K562 (cell line): Measurements from ENCODE around the gene ASCL2. TPM values are rescaled to one million over a fixed set of nuclear protein-coding genes. Genes with fewer than 3 reads are reported as not detected.

ENCODE experiments used
- ATAC-seq: fragments of 200-7000 bp; cut with Tn5 transposase; 3 replicates; pipeline ENCODE4 v1.9.1; 2020; ENCODE audit warnings: moderate library complexity
- BruUV-seq: library from RNA; stranded (reverse); fragments of 400-500 nt; replicated peaks from 2 replicates; lab custom pipeline; 2021; lab: Mats Ljungman, UMichigan
- CTCF ChIA-PET: fragments of 300-600 bp; formaldehyde crosslinking; extraction: SDS; loops from one replicate; lab custom pipeline; 2021; ENCODE audit warnings: low intra/inter-chr PET ratio; lab: Yijun Ruan, JAX
- POLR2A ChIA-PET: fragments of 300-600, 350-650 bp; sonication (Branson Sonifier 250); formaldehyde crosslinking; extraction: SDS; loops from one replicate; lab custom pipeline; 2021; ENCODE audit warnings: antibody characterized with exemption, inconsistent platforms; lab: Yijun Ruan, JAX
- DNase-seq, 4 experiments: peaks; one replicate each; pipeline versions ENCODE4 v3.0.0 to v3.0.0-alpha.2; 2011 to 2018; ENCODE audit warnings: low spot score in 3 of 4, mixed read lengths in 3 of 4; ENCODE audit errors: extremely low read depth in 1 of 4
- FAIRE-seq: peaks from 2 replicates; lab custom pipeline; 2011; peaks lifted over from hg19 to GRCh38; lab: Jason Lieb, UNC
- H2AFZ ChIP-seq: 2 replicates; pipeline ENCODE4 v1.6.0; 2011; ENCODE audit warnings: low read depth, low read length, control low read depth, inconsistent platforms
- H3K27ac ChIP-seq: fragments of 200-600 bp; 3 replicates; pipeline ENCODE4 v1.8.0; 2011; ENCODE audit warnings: low read depth, mild to moderate bottlenecking, control low read depth, inconsistent platforms, low read length, moderate library complexity, mixed read lengths; ENCODE audit errors: extremely low read depth
- H3K27me3 ChIP-seq, 2 experiments: fragments of 300-600 bp in 1 of 2; 2 replicates in 1 of 2; 3 replicates in 1 of 2; pipeline versions ENCODE4 v1.6.0 to v1.8.0; 2011; ENCODE audit warnings: inconsistent platforms in 2 of 2, low read length in 2 of 2, mild to moderate bottlenecking in 1 of 2, mixed read lengths in 1 of 2, moderate library complexity in 1 of 2; ENCODE audit not compliant: control insufficient read depth in 2 of 2, insufficient read depth in 2 of 2
- H3K36me3 ChIP-seq: fragments of 300-600 bp; 3 replicates; pipeline ENCODE4 v1.8.0; 2011; ENCODE audit warnings: mild to moderate bottlenecking, low read length, inconsistent platforms; ENCODE audit not compliant: control insufficient read depth, insufficient read depth
- H3K4me1 ChIP-seq, 2 experiments: fragments of 200-600 bp in 1 of 2; replicated peaks in 1 of 2; 2 replicates in 1 of 2; 3 replicates in 1 of 2; pipeline versions ENCODE4 v1.5.1 to v1.8.0; 2011; ENCODE audit warnings: inconsistent platforms in 2 of 2, low read length in 2 of 2, mild to moderate bottlenecking in 1 of 2, mixed read lengths in 1 of 2, moderate library complexity in 1 of 2; ENCODE audit not compliant: control insufficient read depth in 2 of 2, insufficient read depth in 2 of 2
- H3K4me2 ChIP-seq: 2 replicates; pipeline ENCODE4 v1.6.1; 2011; ENCODE audit warnings: low read length, control low read depth, inconsistent platforms, mixed read lengths; ENCODE audit not compliant: insufficient read depth
- H3K4me3 ChIP-seq: fragments of 200-600 bp; sonication (generic), shearing (Covaris generic); 2 replicates; pipeline ENCODE4 v1.5.1; 2016; ENCODE audit warnings: control low read depth, inconsistent platforms
- H3K79me2 ChIP-seq: fragments of 200-600 bp; 3 replicates; pipeline ENCODE4 v1.8.0; 2011; ENCODE audit warnings: low read length, inconsistent platforms; ENCODE audit not compliant: control insufficient read depth, insufficient read depth
- H3K9ac ChIP-seq, 2 experiments: 2 replicates each; pipeline versions ENCODE4 v1.6.0 to v1.6.1; 2011; ENCODE audit warnings: low read depth in 2 of 2, low read length in 2 of 2, control low read depth in 1 of 2, inconsistent platforms in 1 of 2, mild to moderate bottlenecking in 1 of 2, mixed read lengths in 1 of 2; ENCODE audit not compliant: insufficient read depth in 1 of 2
- H3K9me1 ChIP-seq: one replicate; pipeline ENCODE4 v1.6.0; 2011; ENCODE audit warnings: inconsistent platforms, mild to moderate bottlenecking, low read length, moderate library complexity; ENCODE audit not compliant: control insufficient read depth, insufficient read depth
- H3K9me3 ChIP-seq: replicated peaks from 2 replicates; pipeline ENCODE4 v1.5.1; 2011; ENCODE audit warnings: low read depth, low read length, inconsistent platforms; ENCODE audit not compliant: control insufficient read depth, insufficient read depth
- H4K20me1 ChIP-seq: replicated peaks from 2 replicates; pipeline ENCODE4 v1.6.1; 2011; ENCODE audit warnings: low read length, inconsistent platforms, mixed read lengths; ENCODE audit not compliant: control insufficient read depth, insufficient read depth
- ADNP ChIP-seq: fragments of 200-800 bp; sonication (Bioruptor generic); IDR thresholded peaks from 2 replicates; pipeline ENCODE4 v1.6.1; 2016; ENCODE audit warnings: missing genetic modification characterization, missing compliant biosample characterization
- CREBBP ChIP-seq: IDR thresholded peaks from one replicate; pipeline ENCODE4 v1.6.1; 2012; ENCODE audit warnings: low read depth, mild to moderate bottlenecking, control low read depth, inconsistent platforms, low read length
- EGR1 ChIP-seq: fragments of 450-650 bp; conservative IDR thresholded peaks from 2 replicates; pipeline ENCODE4 v1.6.1; 2017; ENCODE audit warnings: mild to moderate bottlenecking
- KDM5B ChIP-seq: fragments of 200-600 bp; sonication (generic); IDR thresholded peaks from 2 replicates; pipeline ENCODE4 v1.6.1; 2012; ENCODE audit warnings: low read depth, mild to moderate bottlenecking, moderate library complexity, low read length, control low read depth, inconsistent platforms; ENCODE audit not compliant: insufficient replicate concordance
- MYBL2 ChIP-seq, 2 experiments: fragments of 450-650 bp in 1 of 2; sonication (generic) in 1 of 2; formaldehyde crosslinking in 1 of 2; IDR thresholded peaks; 2 replicates each; pipeline versions ENCODE4 v1.6.1 to v1.8.1; 2017 to 2022; ENCODE audit warnings: borderline replicate concordance in 1 of 2, inconsistent platforms in 1 of 2, low read depth in 1 of 2, mild to moderate bottlenecking in 1 of 2, missing genetic modification reagents in 1 of 2, moderate library complexity in 1 of 2
- NCOA2 ChIP-seq, 2 experiments: fragments of 450-650 bp; IDR thresholded peaks; 2 replicates each; pipeline ENCODE4 v1.6.1; 2018; ENCODE audit warnings: mild to moderate bottlenecking in 2 of 2, moderate library complexity in 1 of 2; ENCODE audit not compliant: partially characterized antibody in 2 of 2
- PHF8 ChIP-seq: fragments of 200-600 bp; sonication (generic); IDR thresholded peaks from 2 replicates; pipeline ENCODE4 v1.6.1; 2012; ENCODE audit warnings: mixed run types, mild to moderate bottlenecking, inconsistent platforms, low read length, moderate library complexity, borderline replicate concordance
- PRMT5 ChIP-seq: sonication (generic); formaldehyde crosslinking; IDR thresholded peaks from 2 replicates; pipeline ENCODE4 v1.5.0; 2020; ENCODE audit warnings: missing genetic modification reagents
- SRSF9 ChIP-seq: fragments of 200-400 bp; formaldehyde crosslinking; IDR thresholded peaks from 2 replicates; pipeline ENCODE4 v1.6.1; 2017; ENCODE audit warnings: low read depth, low read length, borderline replicate concordance
- ZNF431 ChIP-seq: sonication (generic); formaldehyde crosslinking; IDR thresholded peaks from 2 replicates; pipeline ENCODE4 v1.8.0; 2022; ENCODE audit warnings: mild to moderate bottlenecking, missing genetic modification reagents
- ZNF717 ChIP-seq: fragments of 250-450 bp; sonication (Bioruptor Pico); IDR thresholded peaks from 2 replicates; pipeline ENCODE4 v1.5.0; 2021
- WGBS: fragments of 100-300 bp; shearing (Covaris generic); methylation state at CpG from one replicate; pipeline ENCODE4 v1.1.6; 2016; ENCODE audit warnings: low coverage, mixed read lengths; ENCODE audit not compliant: insufficient coverage; ENCODE audit errors: missing lambda C conversion rate; 5-methylcytosine and 5-hydroxymethylcytosine counted together
- in situ Hi-C: fragments of 300-500 bp; cut with MboI; formaldehyde crosslinking; loops from 4 replicates; pipeline ENCODE4 v1.15.0; 2018; ENCODE audit warnings: inconsistent platforms, mixed read lengths
- intact Hi-C: fragments of 100-400 bp; cut with micrococcal nuclease; formaldehyde crosslinking; loops from 2 replicates; pipeline ENCODE4 v1.14.2; 2022
- polyA plus RNA-seq, 8 experiments: library from polyadenylated mRNA; depleted of rRNA in 4 of 8; stranded (reverse) in 5 of 8; unstranded in 3 of 8; fragments of >200 nt; fragmentation: Nextera tagmentation in 2 of 8; fragmentation: Illumina TruSeq in 1 of 8; extraction: Ambion mirVana in 2 of 8; extraction: Trizol in 1 of 8; gene quantifications; 2 replicates each; pipeline versions ENCODE4 v1.2.1 to v1.2.3, GENCODE V29; 2011 to 2014; ENCODE audit warnings: inconsistent platforms in 1 of 8, missing spikeins in 1 of 8
- total RNA-seq, 7 experiments: library from RNA; depleted of rRNA in 6 of 7; stranded (reverse); fragments of >200 nt in 6 of 7; fragmentation: Illumina TruSeq in 2 of 7; extraction: Trizol in 2 of 7; gene quantifications; 2 replicates each; pipeline versions ENCODE4 v1.2.1 to v1.2.3, GENCODE V29; 2011 to 2021; ENCODE audit warnings: low replicate concordance in 1 of 7
- TF ChIP-seq, protein P1 (sequence below), 2 experiments: IDR thresholded peaks; 2 replicates each; pipeline ENCODE4 v1.6.1; 2011; ENCODE audit warnings: borderline replicate concordance in 1 of 2, control low read depth in 1 of 2, low read depth in 1 of 2, low read length in 1 of 2, mild to moderate bottlenecking in 1 of 2, mixed read lengths in 1 of 2, moderate library complexity in 1 of 2; ENCODE audit not compliant: insufficient read depth in 1 of 2, insufficient read length in 1 of 2, poor library complexity in 1 of 2, severe bottlenecking in 1 of 2; ENCODE audit errors: extremely low read depth in 1 of 2
- TF ChIP-seq, protein P2 (sequence below): sonication (generic); formaldehyde crosslinking; IDR thresholded peaks from 2 replicates; pipeline ENCODE4 v1.8.1; 2023; ENCODE audit warnings: mild to moderate bottlenecking, missing genetic modification reagents
- TF ChIP-seq, protein P3 (sequence below): fragments of 200-800 bp; sonication (Bioruptor generic); IDR thresholded peaks from 2 replicates; pipeline ENCODE4 v1.6.1; 2017; ENCODE audit warnings: missing genetic modification characterization, missing compliant biosample characterization
- TF ChIP-seq, protein P4 (sequence below), 3 experiments: fragments of 200-800 bp in 1 of 3; sonication (Bioruptor generic) in 1 of 3; sonication (generic) in 1 of 3; formaldehyde crosslinking in 1 of 3; IDR thresholded peaks; 2 replicates each; pipeline versions ENCODE4 v1.6.1 to v1.8.0; 2016 to 2022; ENCODE audit warnings: mild to moderate bottlenecking in 2 of 3, missing compliant biosample characterization in 2 of 3, missing genetic modification characterization in 2 of 3, missing genetic modification reagents in 1 of 3

Gene ASCL2
- total and polyA plus RNA-seq, 9 of the 15 experiments (the other 6 are each of a cell fraction or from before 2014, with no cell fraction given), result 0.11 to 1.4 (median 0.36) TPM; not detected in 2

DNA sequence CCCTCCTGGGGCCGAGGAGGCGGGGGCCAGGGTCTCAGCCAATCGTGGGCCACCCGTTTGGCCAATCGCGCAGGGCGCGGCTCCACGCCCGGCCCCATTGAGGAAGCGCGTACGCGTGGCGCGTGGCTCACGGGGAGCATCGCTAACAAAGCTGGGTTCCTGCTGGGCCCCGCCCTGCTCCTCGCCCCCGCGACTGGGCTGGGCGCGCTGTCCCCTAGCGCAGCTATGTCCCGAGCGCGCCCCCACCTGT, 614 bp upstream of the ASCL2 start:
- no TSS peak for BruUV-seq
- Histone ChIP-seq H3K27me3 (peaks cover 0 to 78% of the 10 kb centered on the region in 2 experiments; a peak in 2 of 5 replicates), H3K9me1 (no peaks in the 10 kb centered on the region), H3K79me2 (no peaks in the 10 kb centered on the region), H3K9ac (no peak overlapping the region), H3K4me1 (peaks cover 5 to 60% of the 10 kb centered on the region in 2 experiments; a peak in 4 of 5 replicates), H3K27ac (no peak overlapping the region), H2AFZ (no peak overlapping the region), H3K9me3 (no peaks in the 10 kb centered on the region; the same call in 1 of the 2 replicates), H3K36me3 (no peaks in the 10 kb centered on the region), H4K20me1 (no peaks in the 10 kb centered on the region; the same call in 1 of the 2 replicates), H3K4me3 (no peak overlapping the region), H3K4me2 (no peak overlapping the region)
- WGBS, result 39% methylated on average over 24 of the region's 28 CpGs
- in situ Hi-C loops, result no loop called here
- POLR2A ChIA-PET, result no interaction called here
- CTCF ChIA-PET, result no interaction called here
- DNase-seq (peak in 2 of 4 experiments; percentile 68 to 70), FAIRE-seq (no peak), ATAC-seq (no peak)
- intact Hi-C loops, result no loop called here
- TF ChIP-seq PHF8 (no peak), ZNF431 (CRISPR knock-in tag) (no peak), ZNF717 (CRISPR knock-in tag) (no peak), MYBL2 (IDR thresholded peaks at IDR 0.05; ENCODE audit: low read depth) (no peak), MYBL2 (CRISPR knock-in tag; IDR thresholded peaks at IDR 0.05; ENCODE audit: borderline replicate concordance) (no peak), EGR1 (peak; percentile 37; the same call in 1 of the 2 replicates), PRMT5 (CRISPR knock-in tag) (no peak), ADNP (no peak), NCOA2 (IDR thresholded peaks at IDR 0.05; ENCODE audit: partially characterized antibody in 2 of 2) (no peak), SRSF9 (no peak), CREBBP (no peak), KDM5B (no peak)
- TF ChIP-seq, protein P1, sequence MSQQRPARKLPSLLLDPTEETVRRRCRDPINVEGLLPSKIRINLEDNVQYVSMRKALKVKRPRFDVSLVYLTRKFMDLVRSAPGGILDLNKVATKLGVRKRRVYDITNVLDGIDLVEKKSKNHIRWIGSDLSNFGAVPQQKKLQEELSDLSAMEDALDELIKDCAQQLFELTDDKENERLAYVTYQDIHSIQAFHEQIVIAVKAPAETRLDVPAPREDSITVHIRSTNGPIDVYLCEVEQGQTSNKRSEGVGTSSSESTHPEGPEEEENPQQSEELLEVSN (IDR thresholded peaks at IDR 0.05; ENCODE audit: borderline replicate concordance in 1 of 2, extremely low read depth in 1 of 2, insufficient read depth in 1 of 2, insufficient read length in 1 of 2, low read depth in 1 of 2, low read length in 1 of 2, poor library complexity in 1 of 2, severe bottlenecking in 1 of 2), result peak in 1 of 2 experiments; percentile 13
- TF ChIP-seq, protein P2, sequence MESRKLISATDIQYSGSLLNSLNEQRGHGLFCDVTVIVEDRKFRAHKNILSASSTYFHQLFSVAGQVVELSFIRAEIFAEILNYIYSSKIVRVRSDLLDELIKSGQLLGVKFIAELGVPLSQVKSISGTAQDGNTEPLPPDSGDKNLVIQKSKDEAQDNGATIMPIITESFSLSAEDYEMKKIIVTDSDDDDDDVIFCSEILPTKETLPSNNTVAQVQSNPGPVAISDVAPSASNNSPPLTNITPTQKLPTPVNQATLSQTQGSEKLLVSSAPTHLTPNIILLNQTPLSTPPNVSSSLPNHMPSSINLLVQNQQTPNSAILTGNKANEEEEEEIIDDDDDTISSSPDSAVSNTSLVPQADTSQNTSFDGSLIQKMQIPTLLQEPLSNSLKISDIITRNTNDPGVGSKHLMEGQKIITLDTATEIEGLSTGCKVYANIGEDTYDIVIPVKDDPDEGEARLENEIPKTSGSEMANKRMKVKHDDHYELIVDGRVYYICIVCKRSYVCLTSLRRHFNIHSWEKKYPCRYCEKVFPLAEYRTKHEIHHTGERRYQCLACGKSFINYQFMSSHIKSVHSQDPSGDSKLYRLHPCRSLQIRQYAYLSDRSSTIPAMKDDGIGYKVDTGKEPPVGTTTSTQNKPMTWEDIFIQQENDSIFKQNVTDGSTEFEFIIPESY (CRISPR knock-in tag), result peak; percentile 41; the same call in 1 of the 2 replicates
- TF ChIP-seq, protein P3, sequence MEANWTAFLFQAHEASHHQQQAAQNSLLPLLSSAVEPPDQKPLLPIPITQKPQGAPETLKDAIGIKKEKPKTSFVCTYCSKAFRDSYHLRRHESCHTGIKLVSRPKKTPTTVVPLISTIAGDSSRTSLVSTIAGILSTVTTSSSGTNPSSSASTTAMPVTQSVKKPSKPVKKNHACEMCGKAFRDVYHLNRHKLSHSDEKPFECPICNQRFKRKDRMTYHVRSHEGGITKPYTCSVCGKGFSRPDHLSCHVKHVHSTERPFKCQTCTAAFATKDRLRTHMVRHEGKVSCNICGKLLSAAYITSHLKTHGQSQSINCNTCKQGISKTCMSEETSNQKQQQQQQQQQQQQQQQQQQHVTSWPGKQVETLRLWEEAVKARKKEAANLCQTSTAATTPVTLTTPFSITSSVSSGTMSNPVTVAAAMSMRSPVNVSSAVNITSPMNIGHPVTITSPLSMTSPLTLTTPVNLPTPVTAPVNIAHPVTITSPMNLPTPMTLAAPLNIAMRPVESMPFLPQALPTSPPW (CRISPR knock-in tag), result 0 out of 2 replicates have a peak, but pooled peaks have one; percentile 27
- TF ChIP-seq, protein P4, sequence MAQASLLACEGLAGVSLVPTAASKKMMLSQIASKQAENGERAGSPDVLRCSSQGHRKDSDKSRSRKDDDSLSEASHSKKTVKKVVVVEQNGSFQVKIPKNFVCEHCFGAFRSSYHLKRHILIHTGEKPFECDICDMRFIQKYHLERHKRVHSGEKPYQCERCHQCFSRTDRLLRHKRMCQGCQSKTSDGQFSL (CRISPR knock-in tag; IDR thresholded peaks at IDR 0.05), result no peak
- TF ChIP-seq, protein P4 (tag; IDR thresholded peaks at IDR 0.05), result no peak
